NCI-H774 (cell line): ENCODE data around the gene CLMN.

ENCODE experiments used
- DNase-seq: peaks from one replicate; lab custom pipeline; 2025; lab: John Stamatoyannopoulos, UW

The CLMN gene

DNA sequence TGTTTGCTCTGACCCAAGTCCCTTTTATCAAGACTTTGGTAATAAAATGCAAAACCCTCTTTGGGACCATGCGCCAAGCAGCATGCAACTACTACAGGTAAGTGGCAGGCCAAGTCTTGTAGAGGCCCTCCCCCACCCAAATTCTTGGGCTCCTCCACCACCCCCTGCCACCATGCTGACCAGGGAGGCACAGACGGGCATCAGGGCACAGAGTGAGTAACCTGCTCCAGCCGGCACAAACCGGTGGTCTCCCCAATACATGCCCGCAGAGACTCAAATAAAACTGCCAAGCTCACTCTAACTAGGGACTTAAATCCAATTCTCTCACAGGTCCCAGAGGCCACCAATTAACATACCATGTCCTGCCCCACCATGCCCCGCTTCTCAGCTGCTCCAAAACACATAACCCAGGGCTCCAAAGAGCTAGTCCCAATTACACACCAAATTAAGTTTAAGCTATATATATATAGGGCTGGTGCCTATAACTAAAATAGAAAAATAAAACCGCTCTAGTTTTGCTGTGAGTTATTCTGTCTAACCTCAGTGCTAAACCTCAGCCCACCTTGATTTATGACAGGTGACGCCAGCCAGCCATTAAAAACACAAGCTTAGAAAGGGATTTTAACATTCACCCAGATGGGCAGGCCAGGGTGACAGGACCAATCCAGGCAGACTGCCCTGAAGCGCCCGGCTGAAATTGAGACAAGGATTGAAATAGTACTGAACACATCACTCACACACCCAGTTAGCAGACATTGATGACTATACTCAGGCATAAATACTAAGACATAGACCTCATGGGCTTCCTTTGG, 81.0 kb downstream of the CLMN start:
- DNase-seq, result no peak

DNA sequence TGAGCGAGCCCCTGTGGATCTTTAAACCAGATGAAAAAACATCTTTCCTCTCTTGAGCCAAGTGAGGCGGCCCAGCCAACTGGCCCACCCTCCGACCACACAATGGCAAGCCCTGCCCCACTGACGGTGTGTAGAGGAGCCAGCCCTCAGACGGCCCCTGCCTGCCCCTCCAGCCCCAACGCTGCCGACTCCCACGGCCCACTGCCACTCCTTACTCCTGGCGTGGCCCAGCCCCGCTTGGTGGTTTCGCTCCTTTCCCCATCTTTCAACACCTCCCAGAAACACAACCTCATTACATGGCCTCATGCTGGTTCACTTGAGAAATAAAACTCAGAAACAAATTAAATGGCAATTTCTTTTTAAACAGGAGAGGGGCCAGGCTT, 81.8 kb downstream of the CLMN start:
- no peak for DNase-seq

DNA sequence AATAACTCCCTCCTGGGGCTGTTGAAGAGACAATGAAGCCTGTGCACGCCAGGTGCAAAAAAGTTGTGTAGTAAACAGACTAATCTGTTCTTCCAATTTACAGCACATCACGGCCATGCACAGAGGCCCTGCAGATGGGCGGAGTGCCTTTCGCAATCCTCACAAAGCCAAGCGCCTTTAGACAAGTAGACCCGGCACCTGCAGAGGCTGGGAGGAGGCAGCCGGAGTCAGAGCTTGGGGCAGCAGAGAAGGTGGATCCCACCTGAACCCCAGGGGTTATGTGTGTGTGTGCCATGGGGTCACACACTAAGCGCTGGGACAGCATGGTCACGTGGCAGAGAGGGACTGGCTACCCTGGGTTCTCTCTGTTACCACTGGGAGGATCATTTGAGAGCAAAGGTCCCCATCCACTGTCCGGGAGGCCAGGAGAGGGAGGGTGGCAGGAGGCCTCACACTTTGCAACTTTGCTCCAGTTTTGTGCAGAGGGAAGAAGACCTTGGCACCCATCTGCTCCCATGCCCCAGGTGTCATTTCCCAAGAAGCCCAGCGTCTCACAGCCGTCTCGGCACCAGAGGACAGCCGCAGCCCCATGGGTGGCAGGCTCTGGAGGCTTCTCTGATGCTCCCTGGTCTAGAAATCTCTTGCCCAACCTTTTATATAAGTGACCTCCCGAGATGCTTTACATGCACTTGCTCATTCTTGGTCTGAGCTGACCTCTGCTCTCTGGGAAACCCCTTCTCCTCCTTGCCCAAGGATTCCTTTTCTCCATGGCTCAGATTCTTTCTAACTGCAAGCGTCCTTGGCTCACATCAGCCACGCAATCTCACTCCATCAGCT, 82.4 kb downstream of the CLMN start:
- DNase-seq, result no peak

DNA sequence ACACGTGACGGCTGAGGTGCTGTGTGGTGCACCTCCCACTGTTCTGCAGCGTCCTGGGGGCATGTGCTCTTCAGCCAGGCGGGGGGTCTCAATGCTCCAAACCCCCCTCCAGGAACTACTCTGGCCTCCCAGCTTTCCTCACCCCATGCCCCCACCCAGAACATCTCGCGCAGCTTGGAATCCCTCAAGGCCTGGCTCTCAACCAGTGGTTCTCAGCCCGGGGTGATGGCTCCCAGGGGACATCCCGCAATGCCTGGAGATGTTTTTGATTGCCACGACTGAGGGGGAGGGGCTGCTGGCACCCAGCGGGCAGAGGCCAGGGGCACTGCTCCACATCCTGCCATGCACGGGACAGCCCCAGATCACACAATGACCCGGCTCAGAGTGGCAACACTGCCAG, 83.5 kb downstream of the CLMN start:
- no peak for DNase-seq

DNA sequence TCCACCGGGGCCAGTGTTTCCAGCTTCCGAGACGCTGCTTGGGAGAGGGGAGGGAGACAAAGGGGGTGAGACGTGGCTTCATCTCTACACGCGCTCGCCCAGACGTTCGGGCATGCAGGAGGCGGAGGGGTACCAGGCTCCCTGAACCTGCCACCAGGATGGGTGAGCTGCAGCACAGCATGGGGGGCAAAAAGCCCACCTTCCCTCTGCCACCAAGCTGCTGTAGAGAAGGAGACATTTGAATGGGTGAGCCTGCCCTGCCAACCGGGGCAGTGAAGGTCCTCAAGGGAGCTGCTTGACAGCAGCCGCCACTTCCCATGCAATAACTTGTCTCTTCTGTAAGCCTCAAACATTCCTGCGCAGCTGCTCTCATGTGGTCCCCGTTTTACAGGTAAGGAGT, 83.9 kb downstream of the CLMN start:
- DNase-seq, result no peak

DNA sequence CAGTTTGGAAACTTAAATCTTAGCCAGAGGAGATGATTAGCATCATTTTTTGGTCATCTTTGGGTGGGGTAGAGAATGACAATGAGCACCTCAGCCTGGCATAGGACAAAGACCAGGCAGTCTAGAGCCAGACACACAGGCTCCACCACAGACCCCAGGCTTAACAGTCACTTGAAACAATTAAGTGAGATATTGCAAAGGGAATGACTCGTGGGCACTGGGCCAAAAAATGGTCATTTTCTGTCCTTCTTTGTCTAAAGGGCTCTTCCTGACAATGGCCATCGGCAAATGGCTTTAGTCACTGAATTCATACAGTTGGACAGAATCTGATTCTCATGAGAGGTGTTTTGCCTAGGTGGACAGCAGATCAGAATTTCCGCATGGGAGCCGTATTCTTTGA, 84.4 kb downstream of the CLMN start:
- DNase-seq, result no peak

DNA sequence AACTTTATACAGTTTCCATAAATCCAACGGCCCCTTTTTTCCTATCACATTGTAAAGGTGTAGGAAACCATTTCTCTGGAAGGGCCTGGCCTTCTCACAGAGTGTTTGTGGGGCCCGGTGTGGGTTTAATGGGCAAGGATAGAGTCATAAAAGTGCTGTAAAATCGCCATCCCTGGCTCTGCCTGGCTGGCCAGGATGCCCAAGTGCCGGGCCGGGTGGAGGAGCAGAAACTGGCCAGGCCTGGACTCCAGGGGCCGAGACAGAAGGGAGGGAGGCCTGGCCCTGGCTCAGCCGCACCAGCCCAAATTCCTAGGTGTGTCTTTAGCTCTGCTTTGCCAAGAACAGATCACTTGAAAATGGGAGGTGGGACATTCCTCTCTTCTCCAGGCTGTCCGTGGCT, 85.3 kb downstream of the CLMN start:
- DNase-seq, result no peak

DNA sequence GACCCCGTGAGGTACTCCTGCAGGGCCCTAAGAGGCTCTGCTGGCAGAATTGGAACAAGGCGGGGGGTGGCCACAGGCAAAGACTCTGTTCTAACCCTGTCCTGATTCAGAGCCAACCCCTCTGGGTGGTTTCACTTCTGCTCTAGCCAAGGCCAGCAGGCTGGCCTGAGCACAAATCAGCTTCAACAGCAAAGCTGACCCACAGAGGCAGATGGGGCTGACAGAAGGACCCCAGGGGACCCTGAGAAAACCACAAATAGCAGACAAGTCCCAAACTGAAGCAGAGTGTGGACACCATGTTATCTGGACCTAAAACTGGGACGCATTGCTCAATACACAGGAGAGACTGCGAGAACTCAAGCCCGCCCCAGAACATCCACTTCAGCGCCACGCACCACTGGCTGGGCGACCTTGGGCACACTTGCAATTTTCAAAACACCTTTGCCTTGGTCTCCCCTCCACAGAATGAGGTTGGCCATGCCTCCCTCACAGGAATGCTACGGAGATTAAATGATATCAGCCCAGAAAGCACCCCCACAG, 85.9 kb downstream of the CLMN start:
- DNase-seq, result no peak

DNA sequence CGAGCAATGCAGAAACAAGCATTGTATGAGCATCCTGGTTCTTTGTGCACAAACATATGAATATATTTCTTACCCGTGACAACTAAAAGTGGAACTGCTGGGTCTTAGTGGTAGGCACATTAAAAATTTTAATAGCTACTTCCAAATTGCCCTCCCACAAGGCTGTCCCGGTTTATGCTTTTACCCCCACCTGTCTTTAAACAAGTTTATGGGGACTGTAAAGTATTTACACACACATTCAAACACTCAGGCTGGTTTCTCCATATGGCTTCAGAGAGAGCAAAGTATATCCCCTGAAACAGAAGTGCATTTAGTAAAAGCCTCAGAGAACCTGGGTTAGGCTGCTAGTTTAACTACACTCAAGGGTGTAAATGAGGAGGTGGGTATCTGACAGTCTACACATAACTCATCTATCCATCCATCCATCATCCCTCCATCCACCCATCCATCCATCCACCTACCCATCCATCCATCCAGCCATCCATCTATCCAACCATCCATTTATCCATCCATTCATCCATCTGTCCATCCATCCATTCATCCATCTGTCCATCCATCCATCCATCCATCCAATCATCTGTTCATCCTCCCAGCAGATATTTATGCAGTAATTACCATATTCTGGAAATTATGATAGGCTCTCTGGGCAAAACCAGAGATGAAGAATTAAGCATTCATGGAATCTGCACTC, 86.7 kb downstream of the CLMN start:
- no peak for DNase-seq

DNA sequence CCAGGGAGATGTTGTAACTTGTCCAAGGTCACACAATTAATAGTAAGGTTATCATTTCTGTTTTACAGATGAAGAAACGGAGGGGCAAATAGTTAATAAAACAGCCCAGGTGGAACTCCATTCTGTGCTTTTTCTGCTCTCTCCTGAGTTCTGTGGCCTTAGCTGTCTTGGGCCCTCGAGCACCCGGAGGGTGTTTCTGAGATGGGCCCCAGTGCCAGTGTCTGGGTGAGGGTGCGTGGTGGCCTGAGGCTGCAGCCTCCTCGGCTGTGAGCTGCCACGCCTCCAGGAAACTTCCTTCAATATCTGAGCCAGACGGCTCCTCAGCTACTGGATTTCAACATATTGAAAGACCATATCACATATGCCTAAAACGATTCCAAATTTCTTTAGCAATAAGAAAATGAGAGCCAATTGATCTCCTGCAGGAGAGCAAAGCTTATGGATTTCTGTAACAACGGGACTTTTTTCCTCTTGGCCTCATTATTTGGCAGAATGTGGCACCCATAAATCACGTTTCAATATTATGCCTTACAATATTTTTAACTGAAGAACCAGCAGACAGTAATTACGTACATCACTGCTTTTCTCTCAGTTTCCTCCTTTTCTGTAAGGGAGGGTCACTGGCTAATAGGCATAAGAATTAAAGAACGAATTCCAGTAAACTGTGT, 87.6 kb downstream of the CLMN start:
- no peak for DNase-seq

DNA sequence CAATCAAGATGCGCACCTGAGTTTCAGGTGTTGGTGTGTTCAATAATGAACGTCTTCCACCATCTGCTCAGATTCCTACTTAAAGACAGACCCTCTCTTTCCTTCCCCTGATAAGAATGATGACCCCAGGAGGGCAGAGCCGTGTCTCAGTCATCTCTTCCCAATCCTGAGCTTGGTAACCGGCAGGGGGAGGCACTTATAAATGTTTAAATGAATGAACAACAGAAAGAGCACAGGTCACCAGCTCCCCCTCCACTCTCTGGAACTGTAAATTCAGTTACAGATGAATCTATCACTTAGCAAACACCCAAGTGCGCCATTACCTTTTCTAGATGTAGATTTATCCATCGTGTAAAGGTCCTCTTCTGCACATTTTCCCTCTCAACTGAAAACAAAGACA, 90.0 kb downstream of the CLMN start:
- DNase-seq, result no peak

DNA sequence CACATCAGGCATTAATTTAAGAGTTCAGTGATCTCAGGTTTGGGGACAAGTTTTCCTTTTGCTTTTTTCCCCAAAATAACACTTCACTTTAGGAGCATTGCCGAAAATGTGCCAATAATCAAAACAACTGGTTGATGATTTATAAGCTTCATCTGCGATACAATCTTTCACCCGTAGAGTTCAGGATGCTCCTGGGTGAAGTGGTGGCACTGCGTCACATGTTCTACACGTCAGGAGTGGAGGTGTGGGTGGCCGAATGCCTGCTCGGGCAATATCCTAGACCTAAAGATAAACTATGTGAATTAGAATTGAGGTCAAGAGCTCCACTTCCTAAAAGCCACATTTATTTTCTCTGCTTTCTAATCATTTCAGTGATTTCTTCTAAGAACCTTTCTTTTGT, 91.5 kb downstream of the CLMN start:
- DNase-seq, result no peak

DNA sequence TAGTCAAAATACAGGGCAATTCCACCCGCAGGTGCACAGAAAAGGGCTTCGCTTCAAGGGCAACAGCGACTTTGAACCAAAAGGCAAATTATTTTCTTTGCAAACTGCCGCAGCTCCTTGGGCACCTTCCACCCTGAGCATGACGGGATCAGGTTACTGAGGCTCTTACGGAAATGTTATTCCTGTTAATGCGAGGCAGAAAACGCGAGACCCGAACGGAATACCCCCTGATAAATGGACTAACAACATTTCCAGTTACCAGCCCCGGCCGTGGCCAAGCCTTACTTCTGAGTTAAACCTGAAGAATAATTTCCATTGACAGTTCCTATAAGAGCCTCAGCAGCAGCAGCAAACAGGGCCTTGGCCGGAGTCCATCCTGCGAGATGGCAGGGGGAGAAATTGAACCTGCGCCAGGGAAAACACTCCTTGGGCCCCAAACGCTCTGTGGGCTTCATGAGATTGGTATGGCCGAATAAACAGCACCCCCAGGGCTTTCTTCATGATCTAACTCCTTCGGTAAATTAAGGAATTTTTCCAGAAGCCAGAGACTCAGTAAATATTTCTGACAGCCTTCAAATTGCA, 92.3 kb downstream of the CLMN start:
- DNase-seq, result no peak

DNA sequence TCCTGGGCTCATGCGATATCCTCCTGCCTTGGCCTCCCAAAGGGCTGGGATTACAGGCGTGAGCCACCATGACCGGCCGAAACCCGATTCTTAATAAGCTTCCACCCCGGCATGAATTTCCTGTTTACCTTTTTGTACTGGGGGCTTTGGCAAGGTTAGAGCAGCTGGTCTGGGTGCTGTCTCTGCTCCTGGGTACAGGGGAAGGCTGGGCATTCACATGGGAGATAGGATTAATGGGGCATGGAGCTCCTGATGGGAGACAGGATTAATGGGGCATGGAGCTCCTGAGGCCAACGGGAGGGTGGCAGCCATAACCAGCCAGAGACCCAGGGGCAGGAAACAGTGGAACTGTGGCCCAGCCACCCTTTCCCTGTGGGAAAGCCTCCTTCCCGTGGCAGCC, 92.9 kb downstream of the CLMN start:
- no peak for DNase-seq

DNA sequence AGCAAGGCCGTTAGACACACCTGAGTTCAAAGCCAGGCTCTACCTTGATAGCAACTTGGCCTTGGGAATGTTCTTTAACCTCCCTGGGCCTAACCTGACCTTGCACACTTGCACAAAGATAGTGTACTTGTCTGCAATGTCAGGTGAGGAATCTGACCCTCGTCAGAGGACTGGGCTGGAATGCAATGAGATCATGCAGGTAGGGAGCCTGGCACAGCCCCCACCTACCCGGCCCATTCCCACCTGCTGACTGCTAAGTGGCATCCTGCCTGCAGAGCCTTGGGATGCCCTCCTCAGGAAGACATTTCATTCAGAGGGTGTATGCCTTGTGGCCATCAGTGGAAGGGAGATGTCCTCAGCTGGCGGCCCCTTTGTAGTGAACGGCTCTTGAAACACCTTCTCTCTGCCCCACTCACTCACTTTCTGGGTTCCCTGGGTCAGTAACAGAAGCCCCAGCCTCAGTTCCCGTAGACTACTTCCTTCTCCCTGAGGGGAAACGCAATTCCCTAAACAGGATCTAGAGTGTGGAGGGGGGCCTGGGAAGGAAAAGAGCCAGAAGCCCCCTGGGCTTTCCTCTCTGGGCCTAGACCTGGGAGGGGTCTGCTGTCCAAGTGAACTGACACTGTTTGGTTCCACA, 94.3 kb downstream of the CLMN start:
- DNase-seq, result no peak

DNA sequence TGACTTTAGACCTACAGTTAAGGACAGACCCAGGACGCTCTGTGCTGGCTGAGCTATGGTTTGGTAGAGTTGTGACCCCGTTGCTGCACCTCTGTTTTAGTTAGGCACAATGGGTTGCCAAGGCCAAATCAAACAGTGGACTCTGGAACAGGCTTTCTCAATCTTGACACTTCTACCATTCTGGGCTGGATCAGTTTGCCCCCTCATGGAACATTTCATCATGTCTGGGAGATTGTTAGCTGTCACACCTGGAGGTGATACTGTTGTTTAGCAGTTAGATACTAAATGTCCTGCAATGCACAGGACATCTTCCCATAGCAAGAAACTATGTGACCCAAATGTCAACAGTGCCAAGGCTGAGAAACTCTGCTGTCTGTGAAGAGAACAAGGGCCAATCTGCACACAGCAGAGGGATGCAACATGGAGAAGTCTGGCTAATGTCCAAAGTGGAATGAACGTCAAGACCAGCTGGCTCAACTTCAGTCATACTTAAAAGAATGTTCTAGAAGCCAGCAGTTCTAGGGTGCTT, 96.8 kb downstream of the CLMN start:
- no peak for DNase-seq

DNA sequence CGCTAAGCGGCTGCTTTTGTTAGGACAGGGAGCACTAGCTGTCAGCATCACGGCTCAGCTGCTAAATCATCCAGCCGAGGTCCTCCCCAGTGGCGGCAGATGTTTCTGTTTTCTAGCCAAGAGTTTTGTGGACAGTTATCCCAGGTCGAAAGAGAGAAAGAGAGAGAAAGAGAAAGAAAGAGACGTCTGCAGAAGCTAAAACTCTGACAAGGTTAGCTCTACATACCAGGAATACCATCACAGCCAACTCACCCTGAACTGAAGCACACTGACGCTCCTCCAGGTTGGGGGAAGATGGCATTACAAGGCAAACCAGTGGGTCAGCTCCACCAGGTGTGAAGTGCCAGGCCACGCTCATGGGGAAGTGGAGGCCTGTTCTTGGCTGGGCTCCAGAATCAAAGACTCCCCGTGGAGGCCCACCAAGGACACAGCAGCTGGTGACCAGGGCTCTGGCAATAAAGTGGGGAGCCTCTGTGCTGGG, 97.5 kb downstream of the CLMN start:
- DNase-seq, result no peak

DNA sequence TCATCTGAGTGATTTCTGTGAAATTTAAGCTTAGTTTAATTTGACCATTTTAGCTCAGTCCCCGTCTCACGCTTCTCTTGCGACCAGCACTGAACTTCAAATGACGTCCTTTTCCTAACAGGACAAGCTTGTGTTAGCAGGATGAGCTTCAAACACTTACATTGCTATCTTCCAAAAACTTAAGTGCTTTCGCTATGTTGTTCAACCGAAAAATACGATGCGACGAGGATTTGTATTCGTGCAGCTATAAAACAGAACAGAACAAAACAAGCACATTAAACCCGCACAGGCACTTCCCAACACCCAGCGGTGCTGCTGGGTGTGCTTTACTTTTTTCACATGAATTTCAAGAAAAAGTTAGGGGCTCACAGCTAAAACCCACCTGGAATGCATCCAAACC, 98.2 kb downstream of the CLMN start:
- no peak for DNase-seq

DNA sequence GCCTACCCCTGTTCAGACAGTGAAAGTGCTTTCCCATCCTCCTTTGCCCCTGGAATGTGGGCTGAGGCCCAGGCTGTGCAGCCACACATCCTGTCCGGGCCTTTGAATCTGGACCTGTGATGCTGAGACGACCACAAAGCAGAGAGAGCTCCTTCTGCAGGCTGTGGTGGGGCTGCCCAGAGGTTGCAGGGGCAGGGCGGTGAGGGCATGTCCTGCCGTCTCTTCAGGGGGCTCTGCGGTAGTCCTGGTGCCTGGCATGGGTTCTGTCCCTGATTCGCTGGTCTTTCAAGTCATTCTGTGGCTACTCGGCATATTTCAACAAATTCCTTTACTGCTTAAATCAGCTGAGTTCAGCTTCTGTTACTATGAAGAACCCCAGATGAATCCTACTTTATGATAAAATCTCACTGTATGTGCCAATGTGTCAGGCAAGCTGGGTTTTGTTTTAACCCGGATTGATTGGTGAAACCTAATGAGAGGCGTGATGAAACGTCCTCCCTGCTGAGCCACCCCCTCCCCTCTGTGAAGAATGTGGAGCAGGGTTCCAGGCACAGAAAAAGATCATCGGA, 99.0 kb downstream of the CLMN start:
- no peak for DNase-seq

DNA sequence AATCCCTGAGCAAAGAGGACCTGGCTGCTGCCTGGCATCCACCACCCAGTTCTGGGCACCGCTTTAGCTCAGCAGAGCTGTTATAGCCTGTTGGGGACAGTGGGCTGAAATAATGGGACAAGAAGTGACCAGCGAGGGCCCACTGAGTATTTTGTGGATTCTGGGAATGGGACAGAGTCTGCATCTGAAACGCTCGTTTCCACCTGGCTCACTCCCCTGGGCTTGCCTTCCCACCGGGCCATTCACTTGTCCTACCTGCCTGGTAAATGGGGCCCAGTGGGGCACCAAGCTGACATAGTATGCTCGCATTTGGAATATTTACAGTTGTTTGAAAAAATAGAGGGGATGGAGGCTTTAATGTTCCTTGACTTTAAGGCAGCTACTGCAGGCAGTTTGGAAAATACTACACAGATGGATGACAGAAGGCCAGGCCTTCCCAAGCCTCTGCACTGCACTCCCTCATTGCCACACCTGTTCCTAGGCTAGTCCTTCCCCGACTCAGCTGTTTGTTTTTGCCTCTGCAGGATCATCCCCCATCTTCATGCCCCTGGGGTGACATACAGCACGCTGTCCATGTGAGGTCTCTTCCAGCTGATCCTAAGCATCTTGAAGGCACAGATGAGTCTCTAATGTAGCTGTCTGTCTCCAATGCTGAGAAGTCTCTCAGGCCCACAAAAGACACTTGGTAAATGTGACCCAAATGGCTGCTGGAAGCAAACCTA, 101.1 kb downstream of the CLMN start:
- no peak for DNase-seq
